ENCODE measurements around the gene IRAK1BP1. TPM values are rescaled to one million over a fixed set of nuclear protein-coding genes. Genes with fewer than 3 reads are reported as not detected.
"Not testable (repeated sequence)": the region's sequence is repeated elsewhere in the genome, so short reads cannot be mapped to it uniquely, and the experiment has no call there.

The IRAK1BP1 gene
- total RNA-seq, 1 donor from 2014 or later = 2.6 TPM

GRCh38 chr6:78911218-78911940 lies 44.0 kb downstream of the IRAK1BP1 start:
- no peak for FAIRE-seq
- no peaks in the 10 kb centered on the region for H3K27me3 ChIP-seq (ENCODE audit: control insufficient read depth, insufficient read depth, low read length)
- TF ChIP-seq, protein P1, sequence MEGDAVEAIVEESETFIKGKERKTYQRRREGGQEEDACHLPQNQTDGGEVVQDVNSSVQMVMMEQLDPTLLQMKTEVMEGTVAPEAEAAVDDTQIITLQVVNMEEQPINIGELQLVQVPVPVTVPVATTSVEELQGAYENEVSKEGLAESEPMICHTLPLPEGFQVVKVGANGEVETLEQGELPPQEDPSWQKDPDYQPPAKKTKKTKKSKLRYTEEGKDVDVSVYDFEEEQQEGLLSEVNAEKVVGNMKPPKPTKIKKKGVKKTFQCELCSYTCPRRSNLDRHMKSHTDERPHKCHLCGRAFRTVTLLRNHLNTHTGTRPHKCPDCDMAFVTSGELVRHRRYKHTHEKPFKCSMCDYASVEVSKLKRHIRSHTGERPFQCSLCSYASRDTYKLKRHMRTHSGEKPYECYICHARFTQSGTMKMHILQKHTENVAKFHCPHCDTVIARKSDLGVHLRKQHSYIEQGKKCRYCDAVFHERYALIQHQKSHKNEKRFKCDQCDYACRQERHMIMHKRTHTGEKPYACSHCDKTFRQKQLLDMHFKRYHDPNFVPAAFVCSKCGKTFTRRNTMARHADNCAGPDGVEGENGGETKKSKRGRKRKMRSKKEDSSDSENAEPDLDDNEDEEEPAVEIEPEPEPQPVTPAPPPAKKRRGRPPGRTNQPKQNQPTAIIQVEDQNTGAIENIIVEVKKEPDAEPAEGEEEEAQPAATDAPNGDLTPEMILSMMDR (IDR thresholded peaks at IDR 0.05; ENCODE audit: insufficient read depth, low read length, severe bottlenecking) = no peak
- H3K36me3 ChIP-seq (ENCODE audit: control insufficient read depth, insufficient read depth, low read length) = no peaks in the 10 kb centered on the region
- H3K4me3 ChIP-seq (ENCODE audit: low read depth, low read length) = no peak overlapping the region
- DNase-seq (ENCODE audit: low read depth) = peak; percentile 49

- Histone ChIP-seq H3K27me3 (ENCODE audit: control insufficient read depth, insufficient read depth, low read length) (no peaks in the 10 kb centered on the region), H3K36me3 (ENCODE audit: control insufficient read depth, insufficient read depth, low read length) (no peaks in the 10 kb centered on the region), H3K4me3 (ENCODE audit: low read depth, low read length) (no peak overlapping the region)
- peak; percentile 55 for FAIRE-seq
- TF ChIP-seq, protein P1 (IDR thresholded peaks at IDR 0.05; ENCODE audit: insufficient read depth, low read length, severe bottlenecking) = no peak
- peak; percentile 100 for DNase-seq (ENCODE audit: low read depth)
Observed at GRCh38 chr6:78916411-78916810, 49.1 kb downstream of the IRAK1BP1 start.

DNA sequence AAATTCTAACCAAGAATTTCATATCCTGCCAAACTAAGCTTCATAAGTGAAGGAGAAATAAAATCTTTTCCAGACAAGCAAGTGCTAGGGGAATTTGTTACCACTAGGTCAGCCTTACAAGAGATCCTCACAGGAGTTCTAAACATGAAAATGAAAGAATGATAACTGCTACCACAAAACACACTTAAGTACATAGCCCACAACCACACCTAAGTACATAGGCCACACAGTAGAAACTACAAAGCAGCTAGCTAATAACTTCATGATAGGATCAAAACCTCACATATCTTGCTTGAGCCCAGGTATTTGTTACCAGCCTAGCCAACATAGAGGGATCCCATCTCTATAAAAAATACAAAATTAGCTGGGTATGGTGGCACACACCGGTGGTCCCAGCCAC lies 50.4 kb downstream of the IRAK1BP1 start:
- FAIRE-seq (no peak), DNase-seq (ENCODE audit: low read depth) (no peak)
- no peak overlapping the region for H3K4me3 ChIP-seq (ENCODE audit: low read depth, low read length)
- H3K27me3 ChIP-seq (ENCODE audit: control insufficient read depth, insufficient read depth, low read length) = no peaks in the 10 kb centered on the region
- H3K36me3 ChIP-seq (ENCODE audit: control insufficient read depth, insufficient read depth, low read length) = no peaks in the 10 kb centered on the region
- TF ChIP-seq, protein P1 (IDR thresholded peaks at IDR 0.05; ENCODE audit: insufficient read depth, low read length, severe bottlenecking) = no peak

GRCh38 chr6:78921168-78921567 lies 53.8 kb downstream of the IRAK1BP1 start:
- H3K36me3 ChIP-seq (ENCODE audit: control insufficient read depth, insufficient read depth, low read length); H3K4me3 ChIP-seq (ENCODE audit: low read depth, low read length); H3K27me3 ChIP-seq (ENCODE audit: control insufficient read depth, insufficient read depth, low read length); DNase-seq (ENCODE audit: low read depth); FAIRE-seq: not testable (repeated sequence)

- no peak for FAIRE-seq
- DNase-seq (ENCODE audit: low read depth) = no peak
- Histone ChIP-seq H3K36me3 (ENCODE audit: control insufficient read depth, insufficient read depth, low read length) (no peaks in the 10 kb centered on the region), H3K4me3 (ENCODE audit: low read depth, low read length) (no peak overlapping the region), H3K27me3 (ENCODE audit: control insufficient read depth, insufficient read depth, low read length) (no peaks in the 10 kb centered on the region)
- TF ChIP-seq, protein P1 (IDR thresholded peaks at IDR 0.05; ENCODE audit: insufficient read depth, low read length, severe bottlenecking) = no peak
Observed at GRCh38 chr6:78925317-78925716, 58.0 kb downstream of the IRAK1BP1 start.

DNA sequence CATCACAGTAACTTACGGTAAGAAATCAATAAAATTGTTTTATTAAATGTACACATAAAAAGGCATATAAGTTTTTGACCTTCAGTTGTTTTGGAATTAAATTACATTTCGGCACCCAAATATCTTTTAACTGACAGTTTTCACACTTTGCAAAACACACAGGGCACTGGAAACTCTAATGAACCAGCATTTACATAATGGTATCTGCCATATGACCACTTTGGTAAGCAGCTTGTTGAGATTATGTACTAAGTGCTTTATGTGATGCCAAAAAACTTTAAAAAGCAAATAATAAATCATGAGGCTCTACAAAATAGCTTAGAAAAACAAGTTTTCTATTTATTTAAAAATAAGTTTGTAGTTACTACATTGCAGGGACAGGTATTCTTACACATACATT lies 68.2 kb downstream of the IRAK1BP1 start:
- DNase-seq (ENCODE audit: low read depth) (no peak), FAIRE-seq (no peak)
- no peaks in the 10 kb centered on the region for H3K36me3 ChIP-seq (ENCODE audit: control insufficient read depth, insufficient read depth, low read length)

More for the DNA sequence above, 68.2 kb downstream of the IRAK1BP1 start:
- H3K4me3 ChIP-seq (ENCODE audit: low read depth, low read length) = no peak overlapping the region
- H3K27me3 ChIP-seq (ENCODE audit: control insufficient read depth, insufficient read depth, low read length) = no peaks in the 10 kb centered on the region
- TF ChIP-seq, protein P1 (IDR thresholded peaks at IDR 0.05; ENCODE audit: insufficient read depth, low read length, severe bottlenecking) = no peak
